Duodenal mucosa (tissue), 2 donors: ENCODE data around the gene HOXA11.

Experiments
- H3K27ac ChIP-seq: one replicate; pipeline ENCODE4 v1.7.0; 2013; ENCODE audit warnings: low read depth, low read length
- H3K27me3 ChIP-seq, 2 donors: one replicate each; pipeline ENCODE4 v1.7.0; 2013; ENCODE audit warnings: low read length in 2 of 2, control low read depth in 1 of 2; ENCODE audit not compliant: insufficient read depth in 2 of 2, control insufficient read depth in 1 of 2
- H3K36me3 ChIP-seq, 2 donors: one replicate each; pipeline ENCODE4 v1.7.0; 2013; ENCODE audit warnings: low read length in 2 of 2, control low read depth in 1 of 2; ENCODE audit not compliant: insufficient read depth in 2 of 2, control insufficient read depth in 1 of 2
- H3K4me1 ChIP-seq, 2 donors: one replicate each; pipeline ENCODE4 v1.7.0; 2013; ENCODE audit warnings: low read length in 2 of 2, control low read depth in 1 of 2; ENCODE audit not compliant: insufficient read depth in 2 of 2, control insufficient read depth in 1 of 2
- H3K4me3 ChIP-seq, 2 donors: one replicate each; pipeline ENCODE4 v1.7.0; 2013; ENCODE audit warnings: low read length in 2 of 2, low read depth in 1 of 2
- H3K9ac ChIP-seq, 2 donors: one replicate each; pipeline ENCODE4 v1.7.0; 2013; ENCODE audit warnings: low read length in 2 of 2, low read depth in 1 of 2
- H3K9me3 ChIP-seq, 2 donors: one replicate each; pipeline ENCODE4 v1.7.0; 2013; ENCODE audit warnings: low read length in 2 of 2, control low read depth in 1 of 2; ENCODE audit not compliant: control insufficient read depth in 1 of 2

HOXA11 gene

GRCh38 chr7:27179030-27179429 lies 6.0 kb downstream of the HOXA11 start:
- Histone ChIP-seq H3K36me3 (no peaks in the 10 kb centered on the region), H3K27me3 (peaks cover 85 to 99% of the 10 kb centered on the region in 2 donors), H3K9ac (no peak overlapping the region), H3K4me3 (no peak overlapping the region), H3K9me3 (no peaks in the 10 kb centered on the region), H3K4me1 (peaks cover 4 to 13% of the 10 kb centered on the region in 2 donors), H3K27ac (no peak overlapping the region)

- peaks cover 0 to 10% of the 10 kb centered on the region in 2 donors for H3K4me1 ChIP-seq
- peaks cover 83 to 97% of the 10 kb centered on the region in 2 donors for H3K27me3 ChIP-seq
- no peak overlapping the region for H3K27ac ChIP-seq
- H3K9ac ChIP-seq, result no peak overlapping the region
- no peak overlapping the region for H3K4me3 ChIP-seq
- no peaks in the 10 kb centered on the region for H3K9me3 ChIP-seq
- no peaks in the 10 kb centered on the region for H3K36me3 ChIP-seq
These were observed 6.7 kb downstream of the HOXA11 start for GRCh38 chr7:27178366-27178765.

- Histone ChIP-seq H3K36me3 (no peaks in the 10 kb centered on the region), H3K4me1 (peaks cover 0 to 8% of the 10 kb centered on the region in 2 donors), H3K4me3 (no peak overlapping the region), H3K9me3 (no peaks in the 10 kb centered on the region), H3K9ac (no peak overlapping the region), H3K27ac (no peak overlapping the region), H3K27me3 (peaks cover 82 to 97% of the 10 kb centered on the region in 2 donors)
These were observed 7.2 kb downstream of the HOXA11 start for GRCh38 chr7:27177795-27178320.

GRCh38 chr7:27176962-27177794 lies 7.9 kb downstream of the HOXA11 start:
- Histone ChIP-seq H3K4me3 (no peak overlapping the region), H3K27ac (no peak overlapping the region), H3K9ac (no peak overlapping the region), H3K9me3 (no peaks in the 10 kb centered on the region), H3K27me3 (peaks cover 82 to 97% of the 10 kb centered on the region in 2 donors), H3K36me3 (no peaks in the 10 kb centered on the region), H3K4me1 (peaks cover 0 to 13% of the 10 kb centered on the region in 2 donors)

- H3K4me1 ChIP-seq, result peaks cover 0 to 13% of the 10 kb centered on the region in 2 donors
- H3K27me3 ChIP-seq, result peaks cover 84 to 98% of the 10 kb centered on the region in 2 donors
- no peaks in the 10 kb centered on the region for H3K9me3 ChIP-seq
- no peak overlapping the region for H3K9ac ChIP-seq
- H3K27ac ChIP-seq, result no peak overlapping the region
- no peak overlapping the region for H3K4me3 ChIP-seq
- no peaks in the 10 kb centered on the region for H3K36me3 ChIP-seq
These were observed 8.5 kb downstream of the HOXA11 start for GRCh38 chr7:27176524-27176845.

GRCh38 chr7:27175626-27176523 lies 9.2 kb downstream of the HOXA11 start:
- Histone ChIP-seq H3K4me3 (no peak overlapping the region), H3K9ac (no peak overlapping the region), H3K36me3 (no peaks in the 10 kb centered on the region), H3K9me3 (no peaks in the 10 kb centered on the region), H3K4me1 (peaks cover 0 to 13% of the 10 kb centered on the region in 2 donors), H3K27me3 (peaks cover 87 to 98% of the 10 kb centered on the region in 2 donors), H3K27ac (no peak overlapping the region)

GRCh38 chr7:27174874-27175625 lies 10.0 kb downstream of the HOXA11 start:
- Histone ChIP-seq H3K4me3 (no peak overlapping the region), H3K27ac (no peak overlapping the region), H3K27me3 (peaks cover 91 to 98% of the 10 kb centered on the region in 2 donors), H3K9me3 (no peaks in the 10 kb centered on the region), H3K4me1 (peaks cover 0 to 13% of the 10 kb centered on the region in 2 donors), H3K36me3 (no peaks in the 10 kb centered on the region), H3K9ac (no peak overlapping the region)

GRCh38 chr7:27173956-27174873 lies 10.8 kb downstream of the HOXA11 start, which contains the start of gene HOXA10:
Gene HOXA10 (minus strand): TSS chr7:27174320. CDS start chr7:27174306, 14 bp downstream.
- Histone ChIP-seq H3K27ac (peak within 1 kb of the TSS; percentile 20), H3K4me1 (peaks cover 0 to 6% of the 10 kb centered on the region in 2 donors), H3K27me3 (peaks cover 89 to 98% of the 10 kb centered on the region in 2 donors), H3K36me3 (no peaks in the 10 kb centered on the region), H3K9me3 (no peaks in the 10 kb centered on the region), H3K9ac (no peak within 1 kb of the TSS), H3K4me3 (peak within 1 kb of the TSS; percentile 45 to 47)

- H3K9ac ChIP-seq, result no peak overlapping the region
- no peaks in the 10 kb centered on the region for H3K36me3 ChIP-seq
- H3K27ac ChIP-seq, result peak overlapping the region; percentile 20
- peaks cover 0 to 5% of the 10 kb centered on the region in 2 donors for H3K4me1 ChIP-seq
- peak overlapping the region; percentile 45 to 47 for H3K4me3 ChIP-seq
- H3K9me3 ChIP-seq, result no peaks in the 10 kb centered on the region
- peaks cover 94 to 98% of the 10 kb centered on the region in 2 donors for H3K27me3 ChIP-seq
These were observed 11.5 kb downstream of the HOXA11 start for GRCh38 chr7:27173511-27173955.
